Measurements from ENCODE around the gene ZDHHC7. TPM values are rescaled to one million over a fixed set of nuclear protein-coding genes. Genes with fewer than 3 reads are reported as not detected.

The ZDHHC7 gene
- total RNA-seq, 1 donor from 2014 or later: 59.2 TPM

DNA sequence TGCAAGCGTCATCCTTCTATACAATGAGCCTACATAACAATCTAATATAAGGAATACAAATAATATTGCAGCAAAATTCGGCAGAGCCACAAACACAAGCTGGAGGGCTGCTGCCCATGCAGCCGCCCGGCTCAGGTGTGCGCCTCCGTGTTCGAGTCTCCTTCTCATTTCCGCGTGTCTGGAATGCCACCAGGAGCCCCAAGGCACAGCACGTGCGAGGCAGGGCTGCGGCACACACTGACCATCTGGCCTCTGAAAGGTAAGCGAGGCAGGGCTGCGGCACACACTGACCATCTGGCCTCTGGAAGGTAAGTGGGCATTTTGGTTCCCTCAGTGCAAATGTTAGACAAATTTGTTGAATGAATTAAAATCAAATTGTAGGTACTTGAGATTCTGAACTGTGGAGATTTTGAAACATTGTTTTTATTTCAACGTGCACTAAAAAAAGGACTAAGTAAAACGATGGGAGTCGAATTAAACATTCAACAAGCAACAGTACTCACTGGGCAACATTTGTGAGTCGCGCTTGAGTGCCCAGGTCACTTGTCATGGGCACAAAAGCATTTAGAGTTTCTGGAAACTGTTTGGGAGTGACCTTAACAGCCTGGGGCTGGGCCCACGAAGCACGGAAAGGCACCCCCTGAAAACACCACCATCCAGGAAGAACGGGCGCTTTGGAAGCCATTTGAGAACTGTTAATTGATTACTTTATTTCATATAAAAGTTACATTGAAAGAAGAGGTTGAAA is 37.4 kb downstream of the ZDHHC7 start:
- FAIRE-seq (no peak), DNase-seq (ENCODE audit: low read depth) (no peak)
- Mint-ChIP-seq H3K9me3 (ENCODE audit: unreplicated experiment) (no peaks in the 10 kb centered on the region), H3K4me3 (ENCODE audit: unreplicated experiment) (no peak overlapping the region), H3K36me3 (ENCODE audit: low read depth, unreplicated experiment) (peaks cover 8% of the 10 kb centered on the region), H3K4me1 (ENCODE audit: low read depth, unreplicated experiment) (peaks cover 4% of the 10 kb centered on the region), H3K27me3 (ENCODE audit: low read depth, unreplicated experiment) (peaks cover 9% of the 10 kb centered on the region), H3K27ac (ENCODE audit: unreplicated experiment) (no peak overlapping the region)
- TF ChIP-seq, protein P1, sequence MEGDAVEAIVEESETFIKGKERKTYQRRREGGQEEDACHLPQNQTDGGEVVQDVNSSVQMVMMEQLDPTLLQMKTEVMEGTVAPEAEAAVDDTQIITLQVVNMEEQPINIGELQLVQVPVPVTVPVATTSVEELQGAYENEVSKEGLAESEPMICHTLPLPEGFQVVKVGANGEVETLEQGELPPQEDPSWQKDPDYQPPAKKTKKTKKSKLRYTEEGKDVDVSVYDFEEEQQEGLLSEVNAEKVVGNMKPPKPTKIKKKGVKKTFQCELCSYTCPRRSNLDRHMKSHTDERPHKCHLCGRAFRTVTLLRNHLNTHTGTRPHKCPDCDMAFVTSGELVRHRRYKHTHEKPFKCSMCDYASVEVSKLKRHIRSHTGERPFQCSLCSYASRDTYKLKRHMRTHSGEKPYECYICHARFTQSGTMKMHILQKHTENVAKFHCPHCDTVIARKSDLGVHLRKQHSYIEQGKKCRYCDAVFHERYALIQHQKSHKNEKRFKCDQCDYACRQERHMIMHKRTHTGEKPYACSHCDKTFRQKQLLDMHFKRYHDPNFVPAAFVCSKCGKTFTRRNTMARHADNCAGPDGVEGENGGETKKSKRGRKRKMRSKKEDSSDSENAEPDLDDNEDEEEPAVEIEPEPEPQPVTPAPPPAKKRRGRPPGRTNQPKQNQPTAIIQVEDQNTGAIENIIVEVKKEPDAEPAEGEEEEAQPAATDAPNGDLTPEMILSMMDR (IDR thresholded peaks at IDR 0.05; ENCODE audit: insufficient read depth, low read depth, low read length): no peak
- TF ChIP-seq EZH2 (IDR thresholded peaks at IDR 0.05; ENCODE audit: insufficient read depth, low read length): no peak
- H4K20me1 ChIP-seq (ENCODE audit: insufficient read depth, low read length): no peaks in the 10 kb centered on the region
- no peak overlapping the region for H2AFZ ChIP-seq (ENCODE audit: low read depth, low read length)
- H3K4me1 ChIP-seq (ENCODE audit: insufficient read depth, low read length): peaks cover 18% of the 10 kb centered on the region
- no peak overlapping the region for H3K4me3 ChIP-seq (ENCODE audit: insufficient read depth, low read depth, low read length)
- H3K36me3 ChIP-seq (ENCODE audit: insufficient read depth, low read length): peaks cover 19% of the 10 kb centered on the region
- no peaks in the 10 kb centered on the region for H3K9me3 ChIP-seq (ENCODE audit: insufficient read depth, low read depth, low read length)
- no peaks in the 10 kb centered on the region for H3K79me2 ChIP-seq (ENCODE audit: insufficient read depth, low read length)
- H3K27me3 ChIP-seq (ENCODE audit: insufficient read depth, low read length): no peaks in the 10 kb centered on the region
- H3K9ac ChIP-seq (ENCODE audit: low read length): no peak overlapping the region
- no peak overlapping the region for H3K4me2 ChIP-seq (ENCODE audit: low read length)
- H3K27ac ChIP-seq (ENCODE audit: low read depth, low read length): no peak overlapping the region

DNA sequence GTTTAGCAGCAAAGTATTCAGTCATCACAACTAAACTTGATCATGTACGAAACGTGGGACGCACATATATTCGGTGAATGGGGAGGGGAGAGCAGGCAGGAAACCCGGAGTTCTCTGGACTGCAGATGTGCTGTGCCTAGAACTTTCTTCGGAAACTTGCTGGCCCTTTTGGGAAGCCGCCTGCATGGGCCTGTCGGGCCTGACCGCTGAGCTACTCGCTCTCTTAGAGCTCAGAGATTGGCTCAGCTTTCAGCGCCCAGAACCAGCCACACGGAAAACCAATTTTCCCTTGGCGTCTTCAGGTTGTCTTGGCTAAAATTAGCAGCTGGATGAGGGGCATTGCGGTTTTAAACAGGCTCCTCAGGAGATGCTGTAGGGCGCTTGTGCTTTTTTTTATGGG is 38.1 kb downstream of the ZDHHC7 start:
- TF ChIP-seq, protein P1 (IDR thresholded peaks at IDR 0.05; ENCODE audit: insufficient read depth, low read depth, low read length): no peak
- no peak for TF ChIP-seq EZH2 (IDR thresholded peaks at IDR 0.05; ENCODE audit: insufficient read depth, low read length)
- Mint-ChIP-seq H3K9me3 (ENCODE audit: unreplicated experiment) (no peaks in the 10 kb centered on the region), H3K27me3 (ENCODE audit: low read depth, unreplicated experiment) (peaks cover 12% of the 10 kb centered on the region), H3K4me3 (ENCODE audit: unreplicated experiment) (no peak overlapping the region), H3K4me1 (ENCODE audit: low read depth, unreplicated experiment) (peaks cover 4% of the 10 kb centered on the region), H3K27ac (ENCODE audit: unreplicated experiment) (no peak overlapping the region), H3K36me3 (ENCODE audit: low read depth, unreplicated experiment) (peaks cover 8% of the 10 kb centered on the region)
- no peaks in the 10 kb centered on the region for H3K27me3 ChIP-seq (ENCODE audit: insufficient read depth, low read length)
- H3K36me3 ChIP-seq (ENCODE audit: insufficient read depth, low read length): peaks cover 19% of the 10 kb centered on the region
- no peak overlapping the region for H2AFZ ChIP-seq (ENCODE audit: low read depth, low read length)
- no peak for DNase-seq (ENCODE audit: low read depth)
- no peak overlapping the region for H3K9ac ChIP-seq (ENCODE audit: low read length)
- no peaks in the 10 kb centered on the region for H3K9me3 ChIP-seq (ENCODE audit: insufficient read depth, low read depth, low read length)
- H3K79me2 ChIP-seq (ENCODE audit: insufficient read depth, low read length): no peaks in the 10 kb centered on the region
- H3K4me3 ChIP-seq (ENCODE audit: insufficient read depth, low read depth, low read length): no peak overlapping the region
- no peaks in the 10 kb centered on the region for H4K20me1 ChIP-seq (ENCODE audit: insufficient read depth, low read length)
- H3K27ac ChIP-seq (ENCODE audit: low read depth, low read length): peak overlapping the region; percentile 26
- FAIRE-seq: no peak
- H3K4me2 ChIP-seq (ENCODE audit: low read length): no peak overlapping the region
- H3K4me1 ChIP-seq (ENCODE audit: insufficient read depth, low read length): peaks cover 18% of the 10 kb centered on the region

All from astrocyte (in vitro differentiated cells and primary cell).